ENCODE results near the gene HIVEP3.

HIVEP3 gene

GRCh38 chr1:41523949-41524675 lies 394.6 kb downstream of the HIVEP3 start:
- DNase-seq: no peak

DNA sequence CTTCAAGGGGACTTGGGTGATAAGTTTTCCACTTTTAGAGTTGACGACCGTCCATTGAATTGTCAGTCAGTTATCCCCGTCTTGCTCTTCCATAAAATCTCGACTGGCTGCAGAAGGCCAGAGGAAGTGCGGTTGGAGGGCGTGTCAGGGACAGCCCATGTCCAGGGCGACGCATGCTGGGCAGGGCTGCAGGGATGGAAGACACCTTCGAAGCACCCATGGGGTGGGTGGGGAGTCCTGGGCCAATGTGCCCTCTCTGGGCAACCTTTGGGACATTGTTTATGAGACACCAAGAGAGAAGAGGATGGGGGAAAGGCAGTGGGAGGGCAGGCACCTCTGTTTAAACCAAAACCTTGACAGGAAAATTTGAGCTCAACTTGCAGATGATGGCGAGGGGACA lies 395.7 kb downstream of the HIVEP3 start:
- no peak for DNase-seq

DNA sequence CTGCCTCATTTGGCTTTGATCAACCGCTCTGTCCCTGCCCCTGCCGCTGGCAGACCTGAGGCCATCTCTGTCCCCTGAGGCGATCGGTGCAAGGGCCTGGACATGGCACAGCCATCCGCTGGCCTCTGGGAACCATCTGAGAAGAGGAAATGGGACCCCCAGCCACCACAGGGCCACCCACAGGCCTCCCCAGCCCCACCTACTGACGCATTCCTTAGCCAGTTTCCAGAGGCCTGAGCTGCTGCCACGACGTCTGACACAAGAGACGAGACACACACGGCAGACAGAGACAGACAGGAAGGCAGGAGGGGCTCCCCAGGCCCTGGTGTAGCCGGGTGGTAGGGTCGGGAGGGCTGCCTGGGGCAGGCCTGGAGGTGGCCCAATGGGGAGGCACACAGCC lies 397.0 kb downstream of the HIVEP3 start:
- DNase-seq: no peak

DNA sequence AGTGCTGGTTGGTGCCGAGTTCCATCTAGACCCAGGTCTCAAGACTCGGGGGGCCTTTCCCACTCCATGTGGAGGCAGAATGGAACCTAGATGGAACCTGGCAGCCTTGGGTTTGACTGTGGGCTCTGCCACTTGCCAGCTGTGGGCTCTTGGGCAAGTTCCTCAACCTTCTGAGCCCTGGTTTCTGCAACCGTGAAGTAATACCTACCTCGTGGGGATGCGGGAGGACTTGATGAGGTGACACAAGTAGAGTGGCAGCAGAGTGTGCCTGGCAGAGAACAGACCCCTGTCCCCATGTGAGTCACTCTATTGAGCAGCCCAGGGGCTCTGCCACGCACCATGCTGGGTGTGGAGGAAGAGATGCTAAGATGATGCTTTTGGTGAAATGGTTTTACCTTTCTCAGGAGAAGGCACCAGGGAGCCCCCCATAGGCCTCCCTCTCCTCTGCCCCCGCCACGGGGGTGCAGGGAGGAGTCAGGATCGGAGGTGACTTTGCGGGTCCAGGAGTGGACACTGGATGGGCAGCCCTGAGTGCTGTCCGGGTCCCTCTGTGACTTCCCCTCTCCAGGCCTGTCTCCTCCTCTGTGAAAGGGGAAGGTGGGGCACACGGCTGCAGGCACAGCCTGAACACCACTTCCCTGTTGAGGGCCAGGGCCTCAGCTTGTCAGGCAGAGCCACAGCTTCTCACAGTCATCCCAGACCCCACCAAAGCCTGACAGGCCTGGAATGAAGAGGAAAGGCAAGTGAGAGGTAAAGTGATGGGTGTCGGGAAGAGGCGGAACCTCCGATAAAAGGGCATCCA lies 397.6 kb downstream of the HIVEP3 start:
- no peak for DNase-seq

GRCh38 chr1:41519667-41520066 lies 399.1 kb downstream of the HIVEP3 start:
- no peak for DNase-seq

- DNase-seq: no peak
Measured at GRCh38 chr1:41518471-41518870, 400.3 kb downstream of the HIVEP3 start.

GRCh38 chr1:41517062-41517438 lies 401.7 kb downstream of the HIVEP3 start:
- peak; percentile 75 for DNase-seq

DNA sequence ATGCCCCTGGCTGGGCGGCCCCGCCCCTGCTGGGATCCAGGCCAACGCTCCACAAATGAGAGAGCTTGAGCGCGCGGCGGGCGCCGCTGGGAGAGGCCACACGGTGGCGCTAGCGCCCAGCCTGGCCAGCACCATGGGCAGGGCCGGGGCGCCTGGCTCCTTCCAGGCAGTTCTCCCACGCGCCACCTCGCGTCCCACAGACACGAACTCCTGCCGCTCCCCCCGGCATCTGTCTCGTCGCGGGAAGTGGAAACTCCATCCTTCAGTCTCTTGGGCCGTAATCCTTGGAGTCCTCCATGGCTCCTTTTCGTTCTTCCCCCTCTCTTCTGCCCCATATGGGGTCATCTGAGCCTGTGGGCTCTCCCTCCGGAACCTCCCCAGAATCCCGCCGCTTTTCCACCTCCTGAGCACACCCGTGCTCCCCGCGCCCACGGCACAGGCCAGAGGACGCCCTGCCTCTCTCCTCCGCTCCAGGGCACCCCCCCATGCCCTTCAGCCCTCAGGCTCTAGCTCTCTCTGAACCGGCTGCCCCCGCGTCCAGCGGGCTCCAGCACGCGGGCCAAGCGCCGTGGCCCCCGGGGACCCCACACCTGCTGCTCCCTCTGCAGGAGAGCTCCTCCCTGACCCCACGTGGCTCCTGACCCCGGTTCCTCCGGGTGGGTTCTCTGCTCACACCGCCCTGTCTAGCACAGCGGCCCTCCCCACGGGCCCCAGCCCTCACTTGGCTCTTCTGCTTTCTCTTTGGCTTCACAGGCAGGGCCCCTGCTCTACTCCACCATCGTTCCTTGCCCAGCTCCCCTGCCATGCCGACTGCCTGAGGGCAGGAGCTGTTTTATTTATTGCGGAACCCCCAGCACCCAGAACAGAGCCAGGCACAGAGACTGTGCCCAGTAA lies 402.3 kb downstream of the HIVEP3 start:
- peak; percentile 100 for DNase-seq

- no peak for DNase-seq
Measured at GRCh38 chr1:41515778-41516167, 402.9 kb downstream of the HIVEP3 start.

DNA sequence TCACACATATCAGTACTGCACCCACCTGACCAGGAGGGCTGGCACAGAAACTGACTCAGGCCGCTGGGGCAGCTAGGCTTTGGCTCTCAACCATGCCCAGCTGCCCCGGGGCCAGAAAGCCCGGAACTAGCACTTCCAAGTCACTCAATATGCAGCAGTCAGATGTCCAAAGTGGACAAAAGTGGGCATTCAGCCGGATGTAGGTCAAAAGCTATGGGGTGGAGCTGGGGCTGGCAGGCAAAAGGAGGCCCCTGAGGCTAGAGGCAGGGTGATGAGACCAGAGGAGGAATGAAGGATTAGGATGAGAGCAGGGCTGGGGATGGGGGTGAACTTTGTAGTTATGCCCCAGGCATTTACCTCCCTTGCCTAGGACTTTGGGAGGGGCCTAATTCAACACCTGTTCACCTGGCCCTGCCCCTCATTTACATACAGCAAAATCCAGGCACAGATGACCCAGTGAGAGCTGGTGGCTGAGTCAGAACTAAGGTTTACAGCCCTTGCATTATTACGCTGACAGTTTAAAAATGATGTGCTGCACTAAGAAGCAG lies 403.5 kb downstream of the HIVEP3 start:
- peak; percentile 55 for DNase-seq

- DNase-seq: no peak
Measured at GRCh38 chr1:41514381-41514780, 404.3 kb downstream of the HIVEP3 start.

- no peak for DNase-seq
Measured at GRCh38 chr1:41513383-41513735, 405.4 kb downstream of the HIVEP3 start.

GRCh38 chr1:41512701-41513382 lies 405.9 kb downstream of the HIVEP3 start:
- DNase-seq: no peak

- no peak for DNase-seq
Measured at GRCh38 chr1:41511239-41511540, 407.5 kb downstream of the HIVEP3 start.

GRCh38 chr1:41510531-41511238 lies 408.0 kb downstream of the HIVEP3 start:
- no peak for DNase-seq

DNA sequence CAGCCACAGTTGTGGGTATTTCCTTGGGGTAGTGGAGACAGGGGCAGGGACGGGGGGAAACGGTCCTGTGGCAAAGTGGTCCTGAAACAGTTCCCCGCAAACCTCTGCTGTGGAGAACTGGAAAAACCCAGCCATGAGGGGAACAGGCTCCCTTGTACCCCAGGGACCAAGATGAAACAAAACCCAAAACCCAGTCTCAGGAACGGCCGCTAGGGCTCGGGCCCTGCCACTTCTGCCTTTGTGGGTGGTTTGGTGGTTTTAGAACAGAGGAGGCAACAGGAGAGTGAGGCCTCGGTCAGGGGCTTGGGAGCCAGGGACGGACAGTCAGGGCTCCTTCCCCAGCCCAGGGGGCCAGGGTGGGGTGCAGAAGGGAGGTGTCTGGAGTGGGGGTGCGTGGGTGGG lies 409.5 kb downstream of the HIVEP3 start:
- DNase-seq: no peak

- DNase-seq: no peak
Measured at GRCh38 chr1:41508290-41508689, 410.4 kb downstream of the HIVEP3 start.

DNA sequence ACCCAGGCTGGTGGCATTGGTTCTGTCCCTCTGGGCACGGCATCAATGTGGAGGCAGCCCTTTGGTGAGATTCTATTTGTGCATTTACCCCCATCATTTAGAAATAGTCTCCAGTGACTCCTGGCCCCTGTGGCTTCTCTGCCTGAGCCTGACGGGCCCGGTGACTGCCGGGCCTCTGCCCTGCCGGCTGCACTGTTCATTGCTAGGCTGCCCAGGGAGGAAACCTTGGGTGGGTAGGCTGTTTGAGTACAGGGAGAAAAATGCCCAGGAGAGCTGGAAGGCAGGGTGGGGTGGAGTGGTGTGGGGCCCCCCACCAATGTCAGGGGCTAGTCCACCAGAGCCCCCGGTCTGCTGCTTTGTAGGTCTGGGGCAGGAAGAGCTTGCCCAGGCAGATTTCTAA lies 410.9 kb downstream of the HIVEP3 start:
- no peak for DNase-seq

GRCh38 chr1:41507110-41507720 lies 411.5 kb downstream of the HIVEP3 start:
- DNase-seq: no peak

DNA sequence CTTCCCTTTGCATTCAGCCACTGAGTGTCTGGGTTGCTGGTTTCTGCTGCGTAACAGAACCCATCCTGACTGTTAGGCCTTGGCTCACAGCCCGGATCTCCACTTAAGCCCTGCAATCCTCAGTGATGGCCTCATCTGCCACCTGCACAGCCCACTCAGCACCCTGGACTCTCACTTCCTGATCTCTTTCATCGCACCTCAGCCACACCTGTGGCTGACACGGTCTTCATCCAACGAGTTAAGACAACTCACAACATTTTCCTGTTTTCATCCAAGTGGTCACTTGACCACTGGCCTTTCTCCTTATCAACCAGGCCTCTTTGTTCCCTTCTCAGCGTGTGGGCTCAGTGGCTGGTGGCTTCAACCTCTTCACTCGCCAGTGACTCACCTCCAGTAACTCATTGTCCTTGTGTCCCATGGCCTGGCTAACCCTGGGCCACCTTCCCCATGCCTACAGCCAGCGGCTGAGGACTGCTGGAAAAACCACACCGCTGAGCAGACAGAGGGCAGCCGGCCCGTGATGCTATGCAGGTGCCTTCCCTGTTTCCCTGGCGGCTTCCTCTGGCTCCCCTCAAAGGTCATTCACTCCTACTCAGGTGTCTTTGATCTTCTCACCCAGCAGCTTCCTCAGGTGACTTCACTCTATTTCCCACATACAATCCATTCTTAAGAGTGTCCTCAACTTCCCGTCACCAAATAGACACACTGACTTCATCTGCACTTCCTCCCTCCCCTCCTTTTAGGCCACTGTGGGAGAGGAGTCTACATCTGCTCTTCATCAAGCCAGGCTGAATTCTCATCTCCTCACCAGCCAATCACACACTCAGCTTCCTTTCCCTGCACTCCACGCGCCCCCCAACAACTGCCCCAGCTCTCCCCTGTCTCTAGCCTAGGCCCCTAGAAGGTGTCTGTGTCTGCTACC lies 414.3 kb downstream of the HIVEP3 start:
- peak; percentile 100 for DNase-seq
